Endodermal cell (in vitro differentiated cells): ENCODE data around the gene TMTC1. TPM values are rescaled to one million over a fixed set of nuclear protein-coding genes. Genes with fewer than 3 reads are reported as not detected.

Source experiments
- DNase-seq: peaks from one replicate; pipeline ENCODE4 v3.0.0-alpha.2; 2017
- H3K27ac ChIP-seq: 2 replicates; pipeline ENCODE4 v1.5.1; 2013; ENCODE audit warnings: mild to moderate bottlenecking, low read depth, low read length, moderate library complexity
- H3K27me3 ChIP-seq: 2 replicates; pipeline ENCODE4 v1.6.1; 2013; ENCODE audit warnings: mild to moderate bottlenecking, low read length, moderate library complexity; ENCODE audit not compliant: insufficient read depth, control insufficient read depth, poor library complexity, severe bottlenecking
- H3K36me3 ChIP-seq: 2 replicates; pipeline ENCODE4 v1.7.0; 2013; ENCODE audit warnings: mild to moderate bottlenecking, low read length, moderate library complexity; ENCODE audit not compliant: control insufficient read depth, insufficient read depth
- H3K4me1 ChIP-seq: one replicate; pipeline ENCODE4 v1.7.0; 2013; ENCODE audit warnings: low read length; ENCODE audit not compliant: control insufficient read depth, insufficient read depth
- H3K4me3 ChIP-seq: 2 replicates; pipeline ENCODE4 v1.5.1; 2013; ENCODE audit warnings: mild to moderate bottlenecking, low read length, moderate library complexity
- H3K9ac ChIP-seq: 2 replicates; pipeline ENCODE4 v1.6.1; 2013; ENCODE audit warnings: mild to moderate bottlenecking, low read length, moderate library complexity; ENCODE audit not compliant: poor library complexity, severe bottlenecking; ENCODE audit errors: extremely low read depth
- H3K9me3 ChIP-seq: 2 replicates; pipeline ENCODE4 v1.6.1; 2013; ENCODE audit warnings: mild to moderate bottlenecking, low read length, moderate library complexity; ENCODE audit not compliant: control insufficient read depth
- H3K27ac Mint-ChIP-seq: 2 replicates; pipeline ENCODE4 v1.8.0; 2020; ENCODE audit warnings: mixed read lengths
- H3K27me3 Mint-ChIP-seq: 2 replicates; pipeline ENCODE4 v1.8.0; 2021; ENCODE audit warnings: mild to moderate bottlenecking, mixed read lengths; ENCODE audit not compliant: insufficient read depth
- H3K36me3 Mint-ChIP-seq: 2 replicates; pipeline ENCODE4 v1.8.0; 2020; ENCODE audit warnings: low read depth, mixed read lengths
- H3K4me1 Mint-ChIP-seq: 2 replicates; pipeline ENCODE4 v1.8.0; 2020; ENCODE audit warnings: mixed read lengths
- H3K4me3 Mint-ChIP-seq: 2 replicates; pipeline ENCODE4 v1.8.0; 2020; ENCODE audit warnings: mild to moderate bottlenecking, moderate library complexity, mixed read lengths
- H3K9me3 Mint-ChIP-seq: 2 replicates; pipeline ENCODE4 v1.8.0; 2020; ENCODE audit warnings: mild to moderate bottlenecking, mixed read lengths
- CTCF ChIP-seq: fragments of 200-600 bp; sonication (generic); conservative IDR thresholded peaks from 2 replicates; pipeline ENCODE4 v1.5.0; 2021; ENCODE audit warnings: antibody characterized with exemption, mild to moderate bottlenecking
- WGBS, 2 experiments: methylation state at CpG; one replicate each; pipeline versions ENCODE4 v1.1.5 to v1.1.7; 2013; ENCODE audit warnings: missing lambda C conversion rate in 2 of 2, mixed read lengths in 1 of 2; ENCODE audit not compliant: insufficient coverage in 1 of 2, insufficient read length in 1 of 2; 5-methylcytosine and 5-hydroxymethylcytosine counted together
- long read RNA-seq, 4 experiments: library from polyadenylated mRNA in 2 of 4; library from RNA in 1 of 4; library from capped mRNA in 1 of 4; stranded (forward) in 3 of 4; unstranded in 1 of 4; transcript quantifications; one replicate each; pipeline ENCODE4 v2.0.0, GENCODE V29; 2020 to 2021; ENCODE audit warnings: inconsistent platforms in 1 of 4
- polyA plus RNA-seq, 2 experiments: library from polyadenylated mRNA; stranded (reverse); fragments of 50-300 nt; gene quantifications; one replicate each; pipeline ENCODE4 v1.2.3, GENCODE V29; 2013
- total RNA-seq, 2 donors: library from RNA; stranded (reverse); fragmentation: NEBNext Ultra II Directional in 1 of 2; extraction: Animal tissue kit (Norgen Biotek cat#: 25700) in 1 of 2; gene quantifications; 2 replicates in 1 of 2; 3 replicates in 1 of 2; pipeline ENCODE4 v1.2.1, GENCODE V29; 2021

The TMTC1 gene
- 10 to 100 TPM; 31.6 to 71.0 TPM for total RNA-seq
- 5.2 TPM for polyA plus RNA-seq (2013, experiment 1 of 2)
- 5.7 TPM for polyA plus RNA-seq (2013, experiment 2 of 2)
- long read RNA-seq, experiment 1, full-length matches to known transcripts, result 2 of 9 reads
- long read RNA-seq, experiment 1, partial matches to known transcripts, result 2 of 9 reads
- long read RNA-seq, experiment 1, other reads (novel, unspliced or antisense), result 5 of 9 reads
- long read RNA-seq, experiment 2, full-length matches to known transcripts, result 38 of 86 reads
- long read RNA-seq, experiment 2, partial matches to known transcripts, result 6 of 86 reads
- long read RNA-seq, experiment 2, other reads (novel, unspliced or antisense), result 42 of 86 reads
- long read RNA-seq, experiment 3, full-length matches to known transcripts, result 9 of 35 reads
- long read RNA-seq, experiment 3, partial matches to known transcripts, result 9 of 35 reads
- long read RNA-seq, experiment 3, other reads (novel, unspliced or antisense), result 17 of 35 reads
- long read RNA-seq, experiment 4, partial matches to known transcripts, result 3 of 6 reads
- long read RNA-seq, experiment 4, other reads (novel, unspliced or antisense), result 2 of 6 reads

- WGBS, 2 experiments, result 1% methylated on average over 18 to 87 of the region's 87 CpGs
- Mint-ChIP-seq H3K4me1 (peaks cover 19% of the 10 kb centered on the region), H3K27me3 (peaks cover 36% of the 10 kb centered on the region), H3K27ac (peak within 1 kb of the TSS; percentile 85), H3K4me3 (peak within 1 kb of the TSS; percentile 97), H3K9me3 (peaks cover 15% of the 10 kb centered on the region), H3K36me3 (peaks cover 17% of the 10 kb centered on the region)
- Histone ChIP-seq H3K27me3 (no peaks in the 10 kb centered on the region), H3K36me3 (no peaks in the 10 kb centered on the region), H3K4me1 (no peaks in the 10 kb centered on the region), H3K9ac (peak within 1 kb of the TSS; percentile 65), H3K27ac (no peak within 1 kb of the TSS), H3K4me3 (peak within 1 kb of the TSS; percentile 86), H3K9me3 (peaks cover 13% of the 10 kb centered on the region)
- TF ChIP-seq CTCF, result no peak
- peak; percentile 95 for DNase-seq
Observed at GRCh38 chr12:29783773-29784666, at the start of gene TMTC1. TSS of gene TMTC1 (minus strand) at chr12:29783942. CDS start at chr12:29783751, 191 bp downstream.

GRCh38 chr12:29831173-29831572 lies 47.4 kb upstream of the TMTC1 start:
- Histone ChIP-seq H3K27me3 (no peaks in the 10 kb centered on the region), H3K9ac (no peak overlapping the region), H3K27ac (no peak overlapping the region), H3K4me1 (no peaks in the 10 kb centered on the region), H3K9me3 (peaks cover 33% of the 10 kb centered on the region), H3K4me3 (no peak overlapping the region), H3K36me3 (no peaks in the 10 kb centered on the region)
- no peak for TF ChIP-seq CTCF
- Mint-ChIP-seq H3K4me1 (no peaks in the 10 kb centered on the region), H3K27ac (no peak overlapping the region), H3K4me3 (no peak overlapping the region), H3K27me3 (no peaks in the 10 kb centered on the region), H3K36me3 (peaks cover 10% of the 10 kb centered on the region), H3K9me3 (peaks cover 70% of the 10 kb centered on the region)
- WGBS, 2 experiments, result 88 to 93% methylated on average over 2 to 3 of the region's 3 CpGs
- no peak for DNase-seq

GRCh38 chr12:29830391-29830790 lies 46.6 kb upstream of the TMTC1 start:
- H3K4me3 Mint-ChIP-seq, result no peak overlapping the region
- H3K9me3 ChIP-seq, result peaks cover 29% of the 10 kb centered on the region
- no peak overlapping the region for H3K9ac ChIP-seq
- 65 to 71% methylated on average over 1 of the region's 1 CpG for WGBS, 2 experiments
- no peak overlapping the region for H3K4me3 ChIP-seq
- H3K27me3 ChIP-seq, result no peaks in the 10 kb centered on the region
- no peaks in the 10 kb centered on the region for H3K4me1 Mint-ChIP-seq
- H3K36me3 ChIP-seq, result no peaks in the 10 kb centered on the region
- TF ChIP-seq CTCF, result no peak
- peaks cover 62% of the 10 kb centered on the region for H3K9me3 Mint-ChIP-seq
- peaks cover 10% of the 10 kb centered on the region for H3K36me3 Mint-ChIP-seq
- DNase-seq, result no peak
- no peaks in the 10 kb centered on the region for H3K27me3 Mint-ChIP-seq
- H3K4me1 ChIP-seq, result no peaks in the 10 kb centered on the region
- H3K27ac Mint-ChIP-seq, result no peak overlapping the region
- H3K27ac ChIP-seq, result no peak overlapping the region
